SJCRH30 (cell line): ENCODE results near the gene SPATA31A6. TPM values are rescaled to one million over a fixed set of nuclear protein-coding genes. Genes with fewer than 3 reads are reported as not detected.
"Not testable (repeated sequence)": the region's sequence is repeated elsewhere in the genome, so short reads cannot be mapped to it uniquely, and the experiment has no call there.

ENCODE experiments used
- DNase-seq, 2 experiments: peaks; one replicate each; pipeline ENCODE4 v3.0.0-alpha.2; 2015 to 2020
- H3K27ac ChIP-seq: fragments of 250-450 bp; sonication (Bioruptor Pico); 2 replicates; pipeline ENCODE4 v1.5.1; 2020; ENCODE audit warnings: mild to moderate bottlenecking, moderate library complexity
- H3K27me3 ChIP-seq: fragments of 250-450 bp; sonication (Bioruptor Pico); 2 replicates; pipeline ENCODE4 v1.5.1; 2020; ENCODE audit warnings: mild to moderate bottlenecking, moderate library complexity
- H3K36me3 ChIP-seq: fragments of 250-450 bp; sonication (Bioruptor Pico); 2 replicates; pipeline ENCODE4 v1.5.1; 2020; ENCODE audit warnings: mild to moderate bottlenecking, moderate library complexity
- H3K4me1 ChIP-seq: fragments of 250-450 bp; sonication (Bioruptor Pico); 2 replicates; pipeline ENCODE4 v1.5.1; 2020; ENCODE audit warnings: mild to moderate bottlenecking, moderate library complexity
- H3K4me3 ChIP-seq: fragments of 250-450 bp; sonication (Bioruptor Pico); 2 replicates; pipeline ENCODE4 v1.5.1; 2020; ENCODE audit warnings: mild to moderate bottlenecking, moderate library complexity
- H3K9me3 ChIP-seq: fragments of 250-450 bp; sonication (Bioruptor Pico); replicated peaks from 2 replicates; pipeline ENCODE4 v1.5.1; 2020; ENCODE audit warnings: mild to moderate bottlenecking, moderate library complexity
- total RNA-seq: library from RNA; depleted of rRNA; stranded (reverse); fragments of >200 nt; shearing (Covaris generic); gene quantifications from 2 replicates; pipeline ENCODE4 v1.2.3, GENCODE V29; 2014; rRNA removed

SPATA31A6 gene
- total RNA-seq: not detected in 2 replicates

DNA sequence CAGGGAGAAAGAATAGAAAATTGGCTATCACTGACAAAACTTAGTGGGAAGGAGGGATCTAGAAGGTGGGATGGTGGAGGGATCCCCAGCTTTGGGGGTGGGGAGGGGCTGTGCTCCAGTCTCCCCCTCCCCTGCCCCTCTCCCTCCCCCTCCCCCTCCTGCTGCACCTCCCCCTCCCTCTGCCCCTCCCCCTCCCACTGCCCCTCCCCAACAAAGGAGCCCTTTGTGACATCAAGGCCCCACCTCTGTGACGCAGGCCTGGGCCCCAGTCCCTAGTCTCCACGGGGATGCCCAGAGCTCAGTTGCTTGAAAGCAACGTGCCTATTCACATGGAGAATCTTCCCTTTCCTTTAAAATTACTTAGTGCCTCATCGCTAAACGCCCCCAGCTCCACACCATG is at the start of gene SPATA31A6:
SPATA31A6 (plus strand) TSS at position 301 of the 400 bp plus-strand sequence; CDS start at position 330, 29 bp downstream.
- H3K4me3 ChIP-seq, H3K36me3 ChIP-seq, H3K9me3 ChIP-seq, H3K27ac ChIP-seq, DNase-seq, H3K27me3 ChIP-seq, H3K4me1 ChIP-seq: not testable (repeated sequence)

DNA sequence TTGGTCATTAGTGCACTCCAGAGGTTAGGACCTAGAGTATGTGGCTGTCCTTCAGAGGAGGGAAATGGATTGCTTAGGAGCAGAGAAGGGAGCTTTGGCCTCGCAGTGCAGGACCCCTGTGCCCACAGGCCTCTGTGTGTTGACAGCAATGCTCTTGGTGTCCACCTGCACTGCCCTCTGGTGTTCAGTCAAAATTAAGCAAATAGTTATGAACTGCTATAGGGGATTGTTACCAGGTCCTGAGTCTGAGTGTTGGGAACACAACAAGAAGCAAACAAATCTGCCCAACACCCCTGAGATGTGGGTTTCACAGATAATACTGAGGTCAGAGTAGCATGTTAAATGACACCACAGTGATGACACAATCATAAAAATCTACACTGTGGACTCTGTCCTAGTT is 23.2 kb upstream of the SPATA31A6 start:
- H3K9me3 ChIP-seq, H3K27ac ChIP-seq, H3K4me3 ChIP-seq, H3K36me3 ChIP-seq, H3K4me1 ChIP-seq, H3K27me3 ChIP-seq: not testable (repeated sequence)
- peak in 1 of 2 experiments; percentile 2 for DNase-seq

DNA sequence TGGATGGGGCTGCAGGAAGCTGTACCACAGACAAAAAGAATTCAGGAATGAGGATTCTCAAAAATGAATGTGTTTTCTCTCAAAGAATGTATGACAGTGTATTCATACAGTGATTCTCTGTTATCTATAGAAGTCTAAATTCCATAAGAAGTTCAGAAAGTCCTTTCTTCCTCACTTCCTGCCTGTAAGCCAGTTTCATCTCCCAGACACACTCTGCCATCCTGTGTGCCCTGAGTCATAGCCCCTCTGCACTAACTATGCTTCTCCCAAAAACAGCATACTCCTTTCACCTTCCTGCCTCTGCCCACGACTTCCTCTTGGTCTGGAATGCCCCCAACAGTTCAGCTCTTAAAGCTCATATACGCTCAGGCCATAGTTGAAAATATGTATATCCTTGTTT is 36.4 kb downstream of the SPATA31A6 start:
- not testable (repeated sequence) for H3K4me3 ChIP-seq, H3K36me3 ChIP-seq, H3K27ac ChIP-seq, DNase-seq, H3K4me1 ChIP-seq, H3K27me3 ChIP-seq, H3K9me3 ChIP-seq

DNA sequence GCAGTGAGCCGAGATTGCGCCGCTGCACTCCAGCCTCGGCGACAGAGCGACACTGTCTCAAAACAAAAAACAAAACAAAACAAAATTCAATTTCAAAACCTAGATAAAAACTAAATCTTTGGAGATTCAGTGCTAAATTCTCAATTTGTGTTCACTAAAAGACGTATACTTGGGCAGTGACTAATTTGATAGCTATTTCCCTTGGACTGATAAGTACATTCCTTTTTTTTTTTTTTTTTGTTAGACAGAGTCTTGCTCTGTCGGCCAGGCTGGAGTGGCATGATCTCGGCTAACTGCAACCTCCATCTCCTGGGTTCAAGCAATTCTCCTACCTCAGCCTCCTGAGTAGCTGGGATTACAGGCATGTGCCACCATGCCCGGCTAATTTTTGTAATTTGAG is 39.8 kb downstream of the SPATA31A6 start:
- not testable (repeated sequence) for H3K36me3 ChIP-seq, H3K9me3 ChIP-seq, H3K4me3 ChIP-seq, H3K27me3 ChIP-seq, H3K4me1 ChIP-seq, DNase-seq, H3K27ac ChIP-seq

DNA sequence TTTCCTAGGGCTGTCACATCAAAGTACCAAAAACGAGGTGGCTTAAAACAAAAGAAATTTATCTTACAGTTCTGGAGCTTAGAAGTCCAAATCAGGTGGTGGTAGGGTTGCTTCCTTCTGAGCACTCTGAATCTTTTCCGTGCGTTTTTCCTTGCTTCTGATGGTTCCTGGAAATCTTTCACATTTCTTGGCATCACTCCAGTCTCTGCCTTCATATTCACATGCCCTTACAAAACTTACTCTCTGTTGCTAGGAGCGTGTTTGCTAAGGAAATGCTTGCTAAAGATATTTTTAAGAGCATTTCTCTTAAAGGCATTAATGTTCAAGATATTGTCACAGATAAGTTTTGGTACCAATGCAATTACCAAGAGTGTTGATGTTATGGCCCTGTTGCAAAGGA is 49.6 kb downstream of the SPATA31A6 start:
- not testable (repeated sequence) for DNase-seq, H3K9me3 ChIP-seq, H3K36me3 ChIP-seq, H3K27me3 ChIP-seq, H3K4me3 ChIP-seq, H3K4me1 ChIP-seq, H3K27ac ChIP-seq

DNA sequence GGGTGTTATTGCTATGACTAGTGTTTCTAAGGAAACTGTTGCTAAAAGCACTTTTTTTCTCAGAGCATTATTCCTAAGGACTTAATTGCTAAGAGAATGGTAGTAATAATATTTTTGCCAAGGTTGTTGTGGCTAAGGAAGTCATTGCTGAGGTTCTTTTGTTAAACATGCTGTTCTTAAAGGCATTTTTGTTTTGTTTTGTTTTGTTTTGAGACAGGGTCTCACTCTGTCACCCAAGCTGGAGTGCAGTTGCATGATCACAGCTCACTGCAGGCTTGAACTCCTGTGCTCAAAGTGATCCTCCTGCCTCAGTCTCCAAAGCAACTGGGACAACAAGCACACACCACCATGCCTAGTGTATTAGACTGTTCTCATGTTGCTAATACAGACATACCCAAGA is 51.2 kb downstream of the SPATA31A6 start:
- H3K4me3 ChIP-seq, DNase-seq, H3K9me3 ChIP-seq: not testable (repeated sequence)

DNA sequence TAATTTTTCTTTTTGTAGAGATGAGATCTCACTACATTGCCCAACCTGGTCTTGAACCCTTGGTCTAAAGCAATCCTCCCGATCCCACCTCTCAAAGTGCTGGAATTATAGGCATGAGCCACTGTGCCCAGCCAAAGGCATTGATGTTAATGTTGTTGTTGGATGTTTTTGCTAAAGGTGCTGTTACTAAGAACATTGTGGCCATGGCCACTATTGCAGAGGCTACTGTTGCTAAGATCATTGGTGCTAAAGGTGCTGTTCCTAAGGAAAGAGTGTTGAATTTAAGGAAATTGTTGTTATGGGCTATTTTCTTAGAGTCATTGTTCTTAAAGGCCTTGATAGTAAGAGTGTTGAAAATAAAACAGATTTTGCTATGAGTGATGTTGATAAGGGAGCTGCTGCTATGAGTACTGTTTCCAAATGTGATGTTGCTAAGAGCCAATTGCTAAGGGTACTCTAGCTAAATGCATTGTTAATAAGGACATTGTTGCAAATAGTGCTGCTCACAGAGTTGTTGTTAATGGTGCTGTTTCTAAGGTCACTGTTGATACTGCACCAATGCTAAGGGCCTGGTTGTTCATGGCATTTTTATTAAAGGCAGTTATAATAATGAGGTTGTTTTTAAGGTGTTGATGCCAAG is 52.0 kb downstream of the SPATA31A6 start:
- DNase-seq, H3K9me3 ChIP-seq, H3K4me1 ChIP-seq, H3K4me3 ChIP-seq, H3K27me3 ChIP-seq, H3K36me3 ChIP-seq, H3K27ac ChIP-seq: not testable (repeated sequence)

More for the DNA sequence above, 51.2 kb downstream of the SPATA31A6 start:
- not testable (repeated sequence) for H3K27me3 ChIP-seq, H3K4me1 ChIP-seq, H3K27ac ChIP-seq, H3K36me3 ChIP-seq

DNA sequence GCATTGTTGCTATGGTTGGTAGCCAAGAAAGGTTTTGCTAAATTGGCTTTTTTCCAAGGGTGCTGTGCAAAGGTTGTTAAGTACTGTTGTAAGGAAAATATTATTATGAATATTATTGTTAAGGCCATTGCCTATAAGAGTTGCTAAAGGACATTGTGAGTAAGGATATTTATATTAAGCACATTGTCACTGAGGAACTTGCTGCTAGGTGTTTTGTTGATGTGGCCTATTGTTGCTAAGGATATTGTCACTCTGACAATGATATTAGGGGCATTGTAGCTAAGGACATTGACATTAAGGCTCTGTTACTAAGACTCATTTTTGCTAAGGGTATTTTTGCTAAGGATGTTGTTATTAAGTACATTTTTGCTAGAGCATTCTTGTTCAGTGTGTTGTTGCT is 52.6 kb downstream of the SPATA31A6 start:
- not testable (repeated sequence) for H3K36me3 ChIP-seq, DNase-seq, H3K27ac ChIP-seq, H3K9me3 ChIP-seq, H3K27me3 ChIP-seq, H3K4me3 ChIP-seq, H3K4me1 ChIP-seq

DNA sequence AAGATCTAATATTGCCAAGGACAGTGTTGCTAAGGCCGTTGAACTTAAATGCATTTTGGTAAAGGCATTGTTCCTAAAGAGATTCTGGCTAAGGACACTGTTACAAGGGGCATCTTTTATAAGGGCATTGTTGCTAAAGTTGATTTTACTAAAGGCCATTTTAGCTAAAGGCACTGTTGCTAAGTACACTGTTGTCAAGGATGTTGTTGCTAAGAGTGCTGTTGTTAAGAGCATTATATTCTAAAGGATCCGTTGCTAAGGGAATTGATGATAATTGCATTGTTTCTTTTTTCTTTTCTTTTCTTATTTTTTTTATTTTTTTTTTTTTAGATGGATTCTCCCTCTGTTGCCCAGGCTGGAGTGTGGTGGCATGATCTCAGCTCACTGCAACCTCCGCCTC is 53.9 kb downstream of the SPATA31A6 start:
- H3K4me1 ChIP-seq, H3K36me3 ChIP-seq, H3K27me3 ChIP-seq, DNase-seq, H3K9me3 ChIP-seq, H3K4me3 ChIP-seq, H3K27ac ChIP-seq: not testable (repeated sequence)

DNA sequence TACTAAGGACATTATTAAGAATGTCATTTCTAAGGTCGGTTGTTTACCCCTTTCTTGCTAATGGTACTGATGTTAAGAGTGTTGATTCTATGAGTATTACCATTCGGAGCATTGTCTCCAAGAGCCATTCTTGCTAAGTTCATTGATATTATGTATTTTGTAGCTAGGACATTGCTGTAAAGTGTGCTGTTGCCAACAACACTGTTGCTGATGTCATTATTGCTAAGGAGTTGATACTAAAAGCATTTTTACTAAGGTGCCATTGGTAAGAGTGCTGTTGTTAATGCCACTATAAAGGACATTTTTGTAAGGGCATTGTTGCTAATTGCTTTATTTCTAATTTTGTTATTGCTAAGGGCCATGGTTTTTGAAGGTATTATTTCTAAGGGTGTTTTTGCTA is 55.4 kb downstream of the SPATA31A6 start:
- H3K4me3 ChIP-seq, H3K4me1 ChIP-seq, H3K9me3 ChIP-seq, H3K27ac ChIP-seq, DNase-seq, H3K36me3 ChIP-seq, H3K27me3 ChIP-seq: not testable (repeated sequence)

Other genes with a start within 250 kb of the SPATA31A6 start
- 1.1 and 1.2 TPM in 2 replicates for gene CNTNAP3B, start 54.2 kb upstream of the SPATA31A6 start, total RNA-seq